ENCODE results near the gene TSEN2.
"Not testable (repeated sequence)": the region's sequence is repeated elsewhere in the genome, so short reads cannot be mapped to it uniquely, and the experiment has no call there.

The TSEN2 gene

GRCh38 chr3:12472000-12472610 is 12.2 kb upstream of the TSEN2 start:
- DNase-seq (ENCODE audit: low read depth) = no peak

GRCh38 chr3:12472796-12473195 is 11.5 kb upstream of the TSEN2 start:
- DNase-seq (ENCODE audit: low read depth) = no peak

- peak; percentile 42 for DNase-seq (ENCODE audit: low read depth)
These were observed 10.8 kb upstream of the TSEN2 start for GRCh38 chr3:12473511-12473910.

- peak; percentile 79 for DNase-seq (ENCODE audit: low read depth)
These were observed 7.9 kb upstream of the TSEN2 start for GRCh38 chr3:12476238-12476897.

GRCh38 chr3:12477256-12477655 is 7.0 kb upstream of the TSEN2 start:
- DNase-seq (ENCODE audit: low read depth) = no peak

- peak; percentile 33 for DNase-seq (ENCODE audit: low read depth)
These were observed 6.0 kb upstream of the TSEN2 start for GRCh38 chr3:12478326-12478725.

GRCh38 chr3:12479198-12479597 is 5.1 kb upstream of the TSEN2 start:
- DNase-seq (ENCODE audit: low read depth) = not testable (repeated sequence)

- peak; percentile 58 for DNase-seq (ENCODE audit: low read depth)
These were observed 4.3 kb upstream of the TSEN2 start for GRCh38 chr3:12479919-12480427.

GRCh38 chr3:12483410-12483809 is 870 bp upstream of the TSEN2 start:
- DNase-seq (ENCODE audit: low read depth) = peak; percentile 22

- no peak for DNase-seq (ENCODE audit: low read depth)
These were observed 445 bp upstream of the TSEN2 start for GRCh38 chr3:12483872-12484197.

- DNase-seq (ENCODE audit: low read depth) = no peak
These were observed 675 bp downstream of the TSEN2 start for GRCh38 chr3:12484983-12485327.

- no peak for DNase-seq (ENCODE audit: low read depth)
These were observed 1.7 kb downstream of the TSEN2 start for GRCh38 chr3:12486001-12486400.

- no peak for DNase-seq (ENCODE audit: low read depth)
These were observed 2.6 kb downstream of the TSEN2 start for GRCh38 chr3:12486916-12487315.

- no peak for DNase-seq (ENCODE audit: low read depth)
These were observed 3.1 kb downstream of the TSEN2 start for GRCh38 chr3:12487336-12487735.

GRCh38 chr3:12487786-12488185 is 3.5 kb downstream of the TSEN2 start:
- no peak for DNase-seq (ENCODE audit: low read depth)

- DNase-seq (ENCODE audit: low read depth) = no peak
These were observed 5.1 kb downstream of the TSEN2 start for GRCh38 chr3:12489368-12489767.

- DNase-seq (ENCODE audit: low read depth) = peak; percentile 43
These were observed 5.6 kb downstream of the TSEN2 start for GRCh38 chr3:12489832-12490231.

- no peak for DNase-seq (ENCODE audit: low read depth)
These were observed 6.3 kb downstream of the TSEN2 start for GRCh38 chr3:12490547-12490946.

- no peak for DNase-seq (ENCODE audit: low read depth)
These were observed 11.6 kb downstream of the TSEN2 start for GRCh38 chr3:12495749-12496452.

- DNase-seq (ENCODE audit: low read depth) = no peak
These were observed 12.1 kb downstream of the TSEN2 start for GRCh38 chr3:12496453-12496761.

- DNase-seq (ENCODE audit: low read depth) = no peak
These were observed 15.2 kb downstream of the TSEN2 start for GRCh38 chr3:12499474-12499873.

- peak; percentile 35 for DNase-seq (ENCODE audit: low read depth)
These were observed 17.2 kb downstream of the TSEN2 start for GRCh38 chr3:12501360-12502020.
